Liver (tissue), 9 donors: ENCODE data around the gene GPC3. TPM values are rescaled to one million over a fixed set of nuclear protein-coding genes. Genes with fewer than 3 reads are reported as not detected.

Experiments used
- DNase-seq: peaks from one replicate; pipeline ENCODE4 v3.0.0-alpha.2; 2017; ENCODE audit warnings: low spot score
- H3K27ac ChIP-seq, 2 donors: one replicate each; pipeline ENCODE4 v1.7.0; 2013; ENCODE audit warnings: inconsistent platforms in 2 of 2, low read length in 2 of 2, control low read depth in 1 of 2, low read depth in 1 of 2, mild to moderate bottlenecking in 1 of 2
- H3K27me3 ChIP-seq, 4 donors: one replicate each; pipeline versions ENCODE4 v1.6.1 to v1.7.0; 2013; ENCODE audit warnings: low read length in 3 of 4, inconsistent platforms in 1 of 4, mild to moderate bottlenecking in 1 of 4, moderate library complexity in 1 of 4; ENCODE audit not compliant: control insufficient read depth in 4 of 4, insufficient read depth in 4 of 4
- H3K36me3 ChIP-seq, 4 donors: one replicate each; pipeline versions ENCODE4 v1.6.1 to v1.7.0; 2013; ENCODE audit warnings: low read length in 3 of 4, mild to moderate bottlenecking in 3 of 4, low read depth in 1 of 4, moderate library complexity in 1 of 4; ENCODE audit not compliant: control insufficient read depth in 4 of 4, insufficient read depth in 3 of 4
- H3K4me1 ChIP-seq, 4 donors: one replicate each; pipeline versions ENCODE4 v1.6.1 to v1.7.0; 2013; ENCODE audit warnings: low read length in 3 of 4, mild to moderate bottlenecking in 3 of 4, moderate library complexity in 1 of 4; ENCODE audit not compliant: control insufficient read depth in 4 of 4, insufficient read depth in 4 of 4
- H3K4me3 ChIP-seq, 3 donors: one replicate each; pipeline versions ENCODE4 v1.6.1 to v1.7.0; 2013; ENCODE audit warnings: low read length in 3 of 3, control low read depth in 1 of 3, low read depth in 1 of 3, mild to moderate bottlenecking in 1 of 3
- H3K9ac ChIP-seq, 2 donors: one replicate each; pipeline ENCODE4 v1.7.0; 2013; ENCODE audit warnings: low read length in 2 of 2, mild to moderate bottlenecking in 2 of 2, moderate library complexity in 2 of 2, control low read depth in 1 of 2, low read depth in 1 of 2
- H3K9me3 ChIP-seq, 4 donors: one replicate each; pipeline versions ENCODE4 v1.6.1 to v1.7.0; 2013; ENCODE audit warnings: low read length in 3 of 4; ENCODE audit not compliant: control insufficient read depth in 4 of 4
- EGR1 ChIP-seq, 2 donors: IDR thresholded peaks; 2 replicates each; pipeline ENCODE4 v1.6.1; 2016 to 2018; ENCODE audit warnings: antibody characterized with exemption in 2 of 2, low read depth in 2 of 2
- FOXA1 ChIP-seq: IDR thresholded peaks from 2 replicates; pipeline ENCODE4 v1.6.1; 2016; ENCODE audit warnings: antibody characterized with exemption
- FOXA2 ChIP-seq: IDR thresholded peaks from 2 replicates; pipeline ENCODE4 v1.6.1; 2016; ENCODE audit warnings: antibody characterized with exemption
- GABPA ChIP-seq, 2 donors: IDR thresholded peaks in 1 of 2; conservative IDR thresholded peaks in 1 of 2; 2 replicates each; pipeline ENCODE4 v1.6.1; 2016; ENCODE audit warnings: antibody characterized with exemption in 2 of 2, mild to moderate bottlenecking in 1 of 2, moderate library complexity in 1 of 2
- HNF4A ChIP-seq, 2 donors: conservative IDR thresholded peaks; 2 replicates each; pipeline ENCODE4 v1.6.1; 2016; ENCODE audit warnings: antibody characterized with exemption in 2 of 2, mild to moderate bottlenecking in 2 of 2
- HNF4G ChIP-seq: IDR thresholded peaks from 2 replicates; pipeline ENCODE4 v1.6.1; 2016; ENCODE audit warnings: antibody characterized with exemption
- JUND ChIP-seq, 2 donors: IDR thresholded peaks; 2 replicates each; pipeline ENCODE4 v1.6.1; 2016; ENCODE audit warnings: antibody characterized with exemption in 2 of 2
- NR2F2 ChIP-seq: IDR thresholded peaks from 2 replicates; pipeline ENCODE4 v1.6.1; 2016; ENCODE audit warnings: antibody characterized with exemption
- RAD21 ChIP-seq, 2 donors: IDR thresholded peaks; 2 replicates each; pipeline ENCODE4 v1.6.1; 2016; ENCODE audit warnings: antibody characterized with exemption in 2 of 2, mild to moderate bottlenecking in 2 of 2
- RXRA ChIP-seq, 2 donors: IDR thresholded peaks; 2 replicates each; pipeline ENCODE4 v1.6.1; 2017 to 2018; ENCODE audit warnings: antibody characterized with exemption in 2 of 2, mild to moderate bottlenecking in 1 of 2
- TAF1 ChIP-seq: conservative IDR thresholded peaks from 2 replicates; pipeline ENCODE4 v1.6.1; 2016; ENCODE audit warnings: antibody characterized with exemption, mild to moderate bottlenecking
- YY1 ChIP-seq: IDR thresholded peaks from 2 replicates; pipeline ENCODE4 v1.6.1; 2016; ENCODE audit warnings: antibody characterized with exemption, mild to moderate bottlenecking
- polyA plus RNA-seq, 2 donors: library from polyadenylated mRNA; stranded (reverse) in 1 of 2; unstranded in 1 of 2; fragments of 200-250 nt in 1 of 2; fragments of >200 nt in 1 of 2; fragmentation: Nextera tagmentation in 1 of 2; extraction: Ambion mirVana in 1 of 2; gene quantifications; one replicate each; pipeline versions ENCODE4 v1.2.1 to v1.2.3, GENCODE V29; 2013 to 2015
- total RNA-seq, 2 donors: library from RNA; depleted of rRNA; stranded (reverse); fragments of >200 nt; gene quantifications; one replicate each; pipeline ENCODE4 v1.2.3, GENCODE V29; 2014
- TF ChIP-seq, protein P1 (sequence below): IDR thresholded peaks from 2 replicates; pipeline ENCODE4 v1.6.1; 2016; ENCODE audit warnings: antibody characterized with exemption
- TF ChIP-seq, protein P2 (sequence below): IDR thresholded peaks from 2 replicates; pipeline ENCODE4 v1.6.1; 2016; ENCODE audit warnings: antibody characterized with exemption
- TF ChIP-seq, protein P3 (sequence below): fragments of 150-350 bp; IDR thresholded peaks from 2 replicates; pipeline ENCODE4 v1.5.1; 2017; ENCODE audit warnings: improper control_type of control experiment, low read depth, low read length; ENCODE audit not compliant: missing input control
- TF ChIP-seq, protein P4 (sequence below): IDR thresholded peaks from 2 replicates; pipeline ENCODE4 v1.6.1; 2016; ENCODE audit warnings: antibody characterized with exemption
- TF ChIP-seq, protein P5 (sequence below): IDR thresholded peaks from 2 replicates; pipeline ENCODE4 v1.6.1; 2016; ENCODE audit warnings: antibody characterized with exemption, mild to moderate bottlenecking
- donor health status: healthy.
- donor health status: healthy.
- donor health status: healthy.
- donor health status: healthy.
- donor health status: healthy.

GPC3 gene
- total and polyA plus RNA-seq, 4 donors: 0.40 to 1,133 (median 1.5) TPM

DNA sequence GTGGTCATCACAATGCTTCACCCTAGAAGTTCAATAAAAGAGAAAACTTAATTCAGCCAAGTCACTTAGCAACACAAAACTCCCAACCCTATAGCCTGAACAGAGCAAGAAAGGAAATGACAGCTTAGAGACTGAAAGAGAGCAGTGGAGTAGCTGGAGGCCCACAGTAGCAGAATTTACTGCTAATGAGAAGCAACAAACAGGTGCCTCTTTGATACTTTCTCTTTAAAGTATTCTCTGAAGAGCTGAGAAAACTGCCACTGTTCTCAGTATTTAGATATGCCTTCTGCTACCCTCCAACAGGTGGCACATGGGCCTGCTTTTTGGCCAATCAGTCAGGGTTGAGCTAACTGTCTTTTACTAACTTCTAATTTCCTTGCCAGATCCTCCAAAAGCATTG is 240.0 kb downstream of the GPC3 start:
- Histone ChIP-seq H3K4me3 (no peak overlapping the region), H3K9ac (no peak overlapping the region), H3K9me3 (no peaks in the 10 kb centered on the region), H3K4me1 (no peaks in the 10 kb centered on the region), H3K36me3 (no peaks in the 10 kb centered on the region), H3K27me3 (peaks cover 0 to 4% (median 0%) of the 10 kb centered on the region in 4 donors), H3K27ac (no peak overlapping the region)
- TF ChIP-seq RAD21 (IDR thresholded peaks at IDR 0.05) (no peak), GABPA (IDR thresholded peaks at IDR 0.05 in 1 of 2, conservative IDR thresholded peaks at IDR 0.05 in 1 of 2) (no peak), YY1 (no peak), JUND (IDR thresholded peaks at IDR 0.05) (no peak), NR2F2 (no peak), HNF4A (conservative IDR thresholded peaks at IDR 0.05) (no peak), HNF4G (no peak), FOXA1 (no peak), EGR1 (IDR thresholded peaks at IDR 0.05; ENCODE audit: low read depth in 2 of 2) (no peak), TAF1 (no peak), FOXA2 (no peak), RXRA (IDR thresholded peaks at IDR 0.05) (no peak)
- TF ChIP-seq, protein P1, sequence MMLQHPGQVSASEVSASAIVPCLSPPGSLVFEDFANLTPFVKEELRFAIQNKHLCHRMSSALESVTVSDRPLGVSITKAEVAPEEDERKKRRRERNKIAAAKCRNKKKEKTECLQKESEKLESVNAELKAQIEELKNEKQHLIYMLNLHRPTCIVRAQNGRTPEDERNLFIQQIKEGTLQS: no peak
- TF ChIP-seq, protein P2, sequence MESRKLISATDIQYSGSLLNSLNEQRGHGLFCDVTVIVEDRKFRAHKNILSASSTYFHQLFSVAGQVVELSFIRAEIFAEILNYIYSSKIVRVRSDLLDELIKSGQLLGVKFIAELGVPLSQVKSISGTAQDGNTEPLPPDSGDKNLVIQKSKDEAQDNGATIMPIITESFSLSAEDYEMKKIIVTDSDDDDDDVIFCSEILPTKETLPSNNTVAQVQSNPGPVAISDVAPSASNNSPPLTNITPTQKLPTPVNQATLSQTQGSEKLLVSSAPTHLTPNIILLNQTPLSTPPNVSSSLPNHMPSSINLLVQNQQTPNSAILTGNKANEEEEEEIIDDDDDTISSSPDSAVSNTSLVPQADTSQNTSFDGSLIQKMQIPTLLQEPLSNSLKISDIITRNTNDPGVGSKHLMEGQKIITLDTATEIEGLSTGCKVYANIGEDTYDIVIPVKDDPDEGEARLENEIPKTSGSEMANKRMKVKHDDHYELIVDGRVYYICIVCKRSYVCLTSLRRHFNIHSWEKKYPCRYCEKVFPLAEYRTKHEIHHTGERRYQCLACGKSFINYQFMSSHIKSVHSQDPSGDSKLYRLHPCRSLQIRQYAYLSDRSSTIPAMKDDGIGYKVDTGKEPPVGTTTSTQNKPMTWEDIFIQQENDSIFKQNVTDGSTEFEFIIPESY: no peak
- TF ChIP-seq, protein P3, sequence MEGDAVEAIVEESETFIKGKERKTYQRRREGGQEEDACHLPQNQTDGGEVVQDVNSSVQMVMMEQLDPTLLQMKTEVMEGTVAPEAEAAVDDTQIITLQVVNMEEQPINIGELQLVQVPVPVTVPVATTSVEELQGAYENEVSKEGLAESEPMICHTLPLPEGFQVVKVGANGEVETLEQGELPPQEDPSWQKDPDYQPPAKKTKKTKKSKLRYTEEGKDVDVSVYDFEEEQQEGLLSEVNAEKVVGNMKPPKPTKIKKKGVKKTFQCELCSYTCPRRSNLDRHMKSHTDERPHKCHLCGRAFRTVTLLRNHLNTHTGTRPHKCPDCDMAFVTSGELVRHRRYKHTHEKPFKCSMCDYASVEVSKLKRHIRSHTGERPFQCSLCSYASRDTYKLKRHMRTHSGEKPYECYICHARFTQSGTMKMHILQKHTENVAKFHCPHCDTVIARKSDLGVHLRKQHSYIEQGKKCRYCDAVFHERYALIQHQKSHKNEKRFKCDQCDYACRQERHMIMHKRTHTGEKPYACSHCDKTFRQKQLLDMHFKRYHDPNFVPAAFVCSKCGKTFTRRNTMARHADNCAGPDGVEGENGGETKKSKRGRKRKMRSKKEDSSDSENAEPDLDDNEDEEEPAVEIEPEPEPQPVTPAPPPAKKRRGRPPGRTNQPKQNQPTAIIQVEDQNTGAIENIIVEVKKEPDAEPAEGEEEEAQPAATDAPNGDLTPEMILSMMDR: no peak
- TF ChIP-seq, protein P4, sequence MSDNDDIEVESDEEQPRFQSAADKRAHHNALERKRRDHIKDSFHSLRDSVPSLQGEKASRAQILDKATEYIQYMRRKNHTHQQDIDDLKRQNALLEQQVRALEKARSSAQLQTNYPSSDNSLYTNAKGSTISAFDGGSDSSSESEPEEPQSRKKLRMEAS: no peak
- TF ChIP-seq, protein P5, sequence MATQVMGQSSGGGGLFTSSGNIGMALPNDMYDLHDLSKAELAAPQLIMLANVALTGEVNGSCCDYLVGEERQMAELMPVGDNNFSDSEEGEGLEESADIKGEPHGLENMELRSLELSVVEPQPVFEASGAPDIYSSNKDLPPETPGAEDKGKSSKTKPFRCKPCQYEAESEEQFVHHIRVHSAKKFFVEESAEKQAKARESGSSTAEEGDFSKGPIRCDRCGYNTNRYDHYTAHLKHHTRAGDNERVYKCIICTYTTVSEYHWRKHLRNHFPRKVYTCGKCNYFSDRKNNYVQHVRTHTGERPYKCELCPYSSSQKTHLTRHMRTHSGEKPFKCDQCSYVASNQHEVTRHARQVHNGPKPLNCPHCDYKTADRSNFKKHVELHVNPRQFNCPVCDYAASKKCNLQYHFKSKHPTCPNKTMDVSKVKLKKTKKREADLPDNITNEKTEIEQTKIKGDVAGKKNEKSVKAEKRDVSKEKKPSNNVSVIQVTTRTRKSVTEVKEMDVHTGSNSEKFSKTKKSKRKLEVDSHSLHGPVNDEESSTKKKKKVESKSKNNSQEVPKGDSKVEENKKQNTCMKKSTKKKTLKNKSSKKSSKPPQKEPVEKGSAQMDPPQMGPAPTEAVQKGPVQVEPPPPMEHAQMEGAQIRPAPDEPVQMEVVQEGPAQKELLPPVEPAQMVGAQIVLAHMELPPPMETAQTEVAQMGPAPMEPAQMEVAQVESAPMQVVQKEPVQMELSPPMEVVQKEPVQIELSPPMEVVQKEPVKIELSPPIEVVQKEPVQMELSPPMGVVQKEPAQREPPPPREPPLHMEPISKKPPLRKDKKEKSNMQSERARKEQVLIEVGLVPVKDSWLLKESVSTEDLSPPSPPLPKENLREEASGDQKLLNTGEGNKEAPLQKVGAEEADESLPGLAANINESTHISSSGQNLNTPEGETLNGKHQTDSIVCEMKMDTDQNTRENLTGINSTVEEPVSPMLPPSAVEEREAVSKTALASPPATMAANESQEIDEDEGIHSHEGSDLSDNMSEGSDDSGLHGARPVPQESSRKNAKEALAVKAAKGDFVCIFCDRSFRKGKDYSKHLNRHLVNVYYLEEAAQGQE: no peak
- no peak for DNase-seq
